ENCODE measurements around the gene LYRM1. TPM values are rescaled to one million over a fixed set of nuclear protein-coding genes. Genes with fewer than 3 reads are reported as not detected.
"Not testable (repeated sequence)": the region's sequence is repeated elsewhere in the genome, so short reads cannot be mapped to it uniquely, and the experiment has no call there.

LYRM1 gene
- total RNA-seq, result 71.5 TPM
- long read RNA-seq, transcript LYRM1-203 (3 exons, 1,399 nt), result minor isoform, 7 of 96 reads
- long read RNA-seq, transcript LYRM1-204 (4 exons, 1,558 nt), result major isoform, 33 of 96 reads
- long read RNA-seq, transcript LYRM1-208 (4 exons, 460 nt), result minor isoform, 22 of 96 reads
- long read RNA-seq, partial matches to known transcripts, result 5 of 96 reads
- long read RNA-seq, other reads (novel, unspliced or antisense), result 24 of 96 reads

DNA sequence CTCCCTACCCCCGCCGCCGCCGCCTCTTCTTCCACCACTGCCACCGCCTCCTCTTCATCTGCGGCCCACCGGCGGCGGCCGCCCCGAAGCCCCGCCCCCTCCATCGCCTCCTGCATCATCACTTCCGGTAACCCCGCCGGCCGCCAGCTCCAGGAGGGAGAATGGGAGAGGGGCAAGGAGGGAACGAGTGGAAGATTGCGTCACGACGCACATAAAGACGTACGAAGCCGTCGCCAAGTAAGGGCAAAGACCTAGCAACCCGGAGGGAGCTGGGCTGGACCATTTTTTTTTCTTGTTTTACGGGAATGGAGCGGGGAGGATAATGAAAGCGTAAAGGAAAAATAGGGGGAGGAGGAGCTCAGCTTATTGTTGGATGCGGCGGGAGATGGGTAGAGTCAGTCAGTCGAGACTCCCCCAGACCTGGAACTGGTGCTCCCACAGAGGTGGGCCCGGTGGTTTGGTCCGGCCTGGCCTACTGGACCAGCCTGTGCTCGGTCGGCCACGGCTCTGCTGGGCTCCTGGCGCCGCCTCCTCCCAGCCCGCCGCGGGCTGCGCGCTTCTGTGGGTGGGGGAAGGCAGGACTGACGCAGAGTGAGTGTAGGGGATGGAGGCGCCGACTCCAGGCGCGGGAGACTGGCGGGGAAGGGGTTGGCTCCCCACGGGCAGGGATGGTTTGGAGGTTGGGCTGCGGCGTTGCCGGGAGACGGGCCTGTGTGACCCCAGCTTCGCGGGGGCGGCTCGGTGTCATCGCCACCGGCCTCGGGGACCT lies at the start of gene LYRM1, which contains the start of gene DCUN1D3:
Gene LYRM1, plus strand, starts transcription at position 473 of the 769 bp plus-strand sequence. CDS start 14,785 bp downstream, outside the sequence.
Gene DCUN1D3, minus strand, starts transcription at position 60 of the 769 bp plus-strand sequence. CDS start 37,820 bp downstream, outside the sequence.
- DNase-seq, result peak; percentile 98
- intact Hi-C loops (cut with micrococcal nuclease), result loop anchor here (10.0 kb wide), 1 partner anchor 46 kb away; no protein-coding TSS in a partner anchor
- ATAC-seq, result peak; percentile 93

DNA sequence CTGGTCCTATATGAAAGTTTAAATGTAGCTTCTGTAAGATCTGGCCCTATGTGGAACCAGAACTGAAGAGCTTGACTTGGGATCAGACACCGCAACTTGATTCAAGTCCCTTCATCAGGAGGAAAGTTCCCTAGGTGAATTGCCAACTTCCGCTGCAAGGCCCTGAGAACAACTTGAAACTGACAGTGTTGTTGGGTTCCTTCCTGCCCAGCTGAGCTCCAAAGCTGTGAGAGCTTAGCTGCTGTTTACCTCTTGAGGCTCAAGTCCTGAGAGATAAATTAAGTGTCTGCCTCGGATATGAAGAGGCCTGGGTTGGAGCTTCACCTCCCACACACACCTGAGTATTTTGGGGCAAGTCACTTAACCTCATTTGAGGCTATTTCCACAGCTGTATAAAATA lies 49.6 kb upstream of the LYRM1 start:
- intact Hi-C loops (cut with micrococcal nuclease), result loop anchor here (10.0 kb wide), 1 partner anchor 54 kb away; the partner anchor contains the start of genes DCUN1D3 and LYRM1
- no peak for DNase-seq
- peak; percentile 41 for ATAC-seq

GRCh38 chr16:20851601-20852000 lies 49.0 kb upstream of the LYRM1 start:
- DNase-seq (peak; percentile 88), ATAC-seq (peak; percentile 95)
- intact Hi-C loops (cut with micrococcal nuclease), result loop anchor here (10.0 kb wide), 1 partner anchor 53 kb away; the partner anchor contains the start of genes DCUN1D3 and LYRM1

DNA sequence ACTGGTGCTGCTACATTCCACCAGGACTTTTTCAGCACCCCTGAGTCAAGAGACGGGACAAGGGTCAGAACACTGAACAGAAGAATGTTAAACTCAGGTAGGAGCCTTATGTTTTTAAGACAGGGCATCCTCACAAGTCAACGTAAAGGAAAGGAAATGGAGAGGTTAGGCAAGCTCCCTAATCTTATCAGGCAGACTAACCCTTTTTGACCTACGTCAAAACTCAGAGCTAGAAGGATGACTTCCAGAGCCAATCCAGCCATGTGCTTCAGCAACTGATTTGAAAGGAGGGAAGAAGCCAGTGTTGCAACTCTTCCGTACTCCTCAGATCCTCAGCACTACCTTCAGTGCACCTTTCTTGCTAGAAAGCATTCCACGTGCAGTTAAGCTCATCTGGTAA lies 47.4 kb upstream of the LYRM1 start:
- ATAC-seq, result peak; percentile 3
- DNase-seq, result no peak
- intact Hi-C loops (cut with micrococcal nuclease), result loop anchor here (10.0 kb wide), 1 partner anchor 52 kb away; the partner anchor contains the start of genes DCUN1D3 and LYRM1

DNA sequence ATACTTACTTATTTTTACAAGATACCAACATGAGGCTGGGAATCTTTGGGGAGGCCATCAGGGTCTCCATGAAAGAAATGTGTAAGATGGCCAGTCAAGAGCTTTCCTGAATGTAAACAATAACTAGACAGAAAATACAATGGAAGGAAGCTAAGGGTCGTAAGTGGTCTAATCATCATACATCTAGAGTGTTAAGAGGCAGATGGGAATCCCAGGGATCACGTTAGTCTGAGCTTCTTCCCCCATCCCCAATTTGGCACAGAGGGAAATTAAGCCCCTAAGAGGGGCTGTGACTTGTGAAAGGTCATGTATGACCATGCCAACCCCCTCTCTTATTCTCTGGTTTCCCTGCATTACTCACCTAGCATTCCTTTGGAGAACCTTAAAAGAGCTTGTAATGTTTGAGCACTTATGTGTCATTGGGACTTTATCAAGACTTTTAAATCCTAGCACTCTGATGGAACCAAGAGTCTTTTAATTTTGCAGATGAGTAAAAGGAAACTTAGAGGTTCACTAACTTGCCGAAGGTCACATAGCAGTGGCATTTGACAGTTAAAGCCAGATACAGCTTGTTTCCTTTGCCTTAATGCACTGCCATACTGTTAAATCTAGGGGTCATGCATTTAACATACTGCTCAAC lies 46.5 kb upstream of the LYRM1 start:
- no peak for DNase-seq
- ATAC-seq, result no peak

GRCh38 chr16:20854963-20855362 lies 45.6 kb upstream of the LYRM1 start:
- DNase-seq (no peak), ATAC-seq (no peak)
- intact Hi-C loops (cut with micrococcal nuclease), result loop anchor here (10.0 kb wide), 1 partner anchor 50 kb away; the partner anchor contains the start of genes DCUN1D3 and LYRM1

More for the DNA sequence above, 46.5 kb upstream of the LYRM1 start:
- intact Hi-C loops (cut with micrococcal nuclease), result loop anchor here (10.0 kb wide), 1 partner anchor 51 kb away; the partner anchor contains the start of genes DCUN1D3 and LYRM1

DNA sequence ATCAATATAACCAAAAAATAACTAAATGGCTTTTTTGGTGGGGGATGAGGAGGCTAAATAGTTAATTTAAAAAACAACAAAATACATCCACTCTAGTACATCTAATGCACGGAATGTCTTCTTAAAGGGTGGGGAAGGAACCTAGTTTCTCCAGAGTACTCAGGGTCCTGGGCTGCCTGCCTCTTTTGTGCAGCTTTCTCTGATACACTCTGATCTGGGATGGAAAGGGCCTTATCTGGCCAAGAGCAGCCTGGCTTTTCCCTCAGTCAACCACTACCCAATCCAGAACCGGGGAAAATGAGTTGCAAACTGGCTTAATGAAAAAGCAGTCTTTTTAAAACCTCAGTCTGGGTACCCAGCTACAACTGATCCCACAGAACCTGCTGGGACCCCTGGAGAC lies 43.3 kb upstream of the LYRM1 start:
- intact Hi-C loops (cut with micrococcal nuclease), result loop anchor here (10.0 kb wide), 1 partner anchor 48 kb away; the partner anchor contains the start of genes DCUN1D3 and LYRM1
- no peak for DNase-seq
- peak; percentile 17 for ATAC-seq

DNA sequence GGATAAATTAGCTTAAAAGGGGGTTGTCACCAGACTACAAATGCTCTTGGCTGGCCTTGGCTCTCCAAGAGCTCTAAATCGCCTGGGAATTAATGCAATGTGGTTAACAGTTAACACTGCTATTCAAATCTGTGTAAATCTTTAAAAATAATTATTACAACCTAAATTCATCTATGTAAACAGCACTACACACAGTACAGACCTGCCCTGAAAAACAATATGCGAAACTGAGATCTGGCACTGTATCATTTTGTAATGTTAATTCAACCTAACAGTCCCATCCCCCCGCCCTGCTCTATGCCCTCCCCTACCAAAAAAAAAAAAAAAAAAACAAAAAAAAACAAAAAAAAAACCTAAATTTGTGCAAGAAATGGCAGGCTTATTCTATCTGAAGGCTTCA lies 41.3 kb upstream of the LYRM1 start:
- ATAC-seq, result no peak
- intact Hi-C loops (cut with micrococcal nuclease), result loop anchor here (10.0 kb wide), 1 partner anchor 46 kb away; the partner anchor contains the start of genes DCUN1D3 and LYRM1

DNA sequence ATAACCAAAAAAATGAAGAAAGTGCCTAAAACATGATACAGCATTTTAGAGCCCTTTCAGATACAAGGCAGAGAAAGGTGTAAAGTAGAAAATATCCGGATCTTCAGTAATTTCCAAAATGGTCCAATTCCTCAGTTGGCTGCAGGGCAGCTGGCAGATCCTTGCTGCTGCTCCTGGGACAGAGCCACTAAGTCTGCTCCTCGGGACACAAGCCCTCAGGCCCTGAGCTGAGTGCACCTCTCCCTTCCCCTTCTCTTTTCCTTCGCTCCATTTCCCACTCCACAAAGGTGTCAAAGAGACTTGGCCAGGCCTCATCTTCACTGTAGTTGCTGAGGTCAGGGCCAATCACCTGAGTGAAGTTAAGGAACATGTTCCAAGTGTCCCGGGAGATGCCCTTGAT lies 40.9 kb upstream of the LYRM1 start:
- DNase-seq (no peak), ATAC-seq (peak; percentile 57)
- intact Hi-C loops (cut with micrococcal nuclease), result loop anchor here (10.0 kb wide), 1 partner anchor 45 kb away; the partner anchor contains the start of genes DCUN1D3 and LYRM1

More for the DNA sequence above, 41.3 kb upstream of the LYRM1 start:
- DNase-seq, result no peak

DNA sequence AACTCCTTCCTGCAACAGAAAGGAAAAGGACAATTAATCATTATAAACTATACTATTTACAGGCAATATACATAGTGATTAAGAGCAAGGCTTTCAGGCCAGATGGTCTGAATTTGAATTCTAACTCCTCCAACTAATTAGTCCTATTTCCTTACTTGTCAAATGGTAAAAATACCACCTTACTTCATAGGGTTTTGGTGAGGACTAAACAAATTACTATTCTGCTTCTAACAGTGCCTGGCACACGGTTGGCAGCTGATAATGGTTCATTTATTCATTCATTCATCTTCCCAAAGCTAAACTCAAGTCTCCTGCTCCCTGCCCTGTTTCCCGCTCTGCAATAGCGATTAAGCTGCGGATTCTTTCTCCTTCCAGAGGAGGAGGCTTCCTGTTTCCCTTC lies 40.2 kb upstream of the LYRM1 start:
- no peak for DNase-seq
- intact Hi-C loops (cut with micrococcal nuclease), result no loop called here
- no peak for ATAC-seq

DNA sequence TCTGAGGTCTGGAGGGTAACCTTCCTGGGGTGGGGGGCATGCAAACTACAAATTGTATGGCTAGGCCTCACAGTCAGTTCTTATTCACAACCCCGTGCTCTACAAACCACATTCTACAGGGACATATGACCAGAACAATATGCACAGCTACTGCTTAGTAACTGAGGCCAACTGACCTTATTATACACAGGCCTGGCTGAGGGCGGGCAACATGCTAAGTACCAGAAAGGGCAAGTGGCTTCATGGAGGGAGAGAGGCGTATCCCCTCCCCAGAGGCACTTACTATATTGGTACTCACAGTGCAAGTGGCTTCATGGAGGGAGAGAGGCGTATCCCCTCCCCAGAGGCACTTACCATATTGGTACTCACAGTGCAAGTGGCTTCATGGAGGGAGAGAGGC lies 39.6 kb upstream of the LYRM1 start:
- DNase-seq; ATAC-seq; intact Hi-C loops (cut with micrococcal nuclease): not testable (repeated sequence)

DNA sequence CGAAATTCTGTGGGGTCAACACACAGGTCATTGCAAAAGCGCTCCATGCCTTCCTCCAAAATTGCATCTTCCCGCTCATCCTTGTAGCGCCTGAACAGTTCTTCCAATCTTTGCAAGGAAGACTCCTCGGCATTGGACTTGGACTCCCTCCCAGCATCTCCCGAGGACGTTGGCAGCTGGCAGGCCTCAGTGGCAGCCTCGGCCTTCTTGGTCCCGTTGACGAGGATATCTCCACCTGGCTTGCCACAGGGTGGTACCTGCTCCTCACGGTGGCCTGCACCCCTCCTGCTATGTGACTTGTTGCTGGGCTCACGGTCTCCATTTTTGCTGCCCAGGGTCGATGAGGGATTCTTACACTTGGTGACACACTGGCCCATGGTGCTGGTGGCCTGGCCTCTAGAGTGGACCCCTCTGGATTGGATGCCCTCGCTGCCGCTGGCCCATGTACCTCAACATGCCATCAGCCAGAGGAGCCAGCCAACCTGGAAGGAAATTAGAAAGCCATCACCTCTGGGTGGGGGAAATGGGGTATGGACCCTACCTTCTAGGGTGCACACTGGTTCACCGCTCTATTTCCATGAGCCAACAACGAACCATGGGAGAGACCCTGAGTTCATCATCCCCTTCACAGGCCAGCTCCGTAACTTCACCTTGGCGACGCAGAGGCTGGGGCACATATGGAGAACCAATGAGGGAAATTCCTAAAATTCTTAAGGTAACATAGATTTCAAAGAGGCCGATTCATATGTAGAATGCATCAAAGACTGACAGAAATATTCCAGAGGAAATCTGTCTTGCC lies 38.2 kb upstream of the LYRM1 start:
- intact Hi-C loops (cut with micrococcal nuclease), result no loop called here
- DNase-seq (no peak), ATAC-seq (no peak)

DNA sequence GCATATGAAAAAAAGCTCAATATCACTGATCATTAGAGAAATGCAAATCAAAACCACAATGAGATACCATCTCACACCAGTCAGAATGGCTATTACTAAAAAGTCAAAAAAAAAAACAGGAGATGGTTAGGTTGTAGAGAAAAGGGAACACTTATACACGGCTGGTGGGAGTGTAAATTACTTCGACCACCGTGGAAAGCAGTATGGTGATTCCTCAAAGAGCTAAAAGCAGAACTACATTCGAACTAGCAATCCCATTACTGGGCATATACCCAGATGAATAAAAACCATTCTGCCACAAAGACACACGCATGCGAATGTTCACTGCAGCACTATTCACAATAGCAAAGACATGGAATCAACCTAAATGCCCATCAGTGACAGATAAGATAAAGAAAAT lies 36.2 kb upstream of the LYRM1 start:
- intact Hi-C loops (cut with micrococcal nuclease); DNase-seq; ATAC-seq: not testable (repeated sequence)

DNA sequence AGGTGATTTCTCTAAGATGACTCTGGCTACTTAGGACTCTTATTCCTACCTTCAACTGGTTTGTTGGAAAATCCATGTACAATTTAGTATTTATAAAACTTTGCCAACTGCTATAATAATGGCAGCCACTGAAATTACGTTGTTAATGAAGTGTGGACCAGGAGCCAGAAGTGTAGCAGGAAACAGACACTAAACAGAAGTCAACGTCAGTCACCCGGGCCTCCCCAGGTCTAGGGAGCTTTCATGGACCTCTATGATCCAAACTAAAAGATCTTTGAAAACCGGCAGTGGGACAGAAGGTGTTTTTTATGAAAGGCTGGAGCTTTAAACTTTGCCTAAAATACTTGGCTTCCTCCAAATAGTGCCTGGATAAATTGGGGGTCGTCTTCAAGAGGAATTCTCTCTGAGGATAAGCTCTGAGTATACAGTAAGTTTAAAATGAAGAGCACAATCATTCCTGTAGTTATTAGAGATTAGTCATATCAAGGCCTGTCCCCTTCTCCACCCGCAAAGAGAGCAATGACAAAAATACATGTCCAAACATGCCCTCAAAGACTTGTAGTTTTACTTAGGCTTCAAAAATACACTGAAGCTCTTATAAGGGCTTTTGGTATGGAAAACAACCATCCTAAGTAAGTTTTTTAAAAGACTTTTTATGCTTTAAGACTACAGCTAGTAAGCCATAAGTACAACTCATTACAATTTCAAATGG lies 35.0 kb upstream of the LYRM1 start:
- ATAC-seq, result no peak
- DNase-seq, result no peak
- intact Hi-C loops (cut with micrococcal nuclease), result no loop called here

GRCh38 chr16:20866145-20866772 lies 34.3 kb upstream of the LYRM1 start:
- ATAC-seq (peak; percentile 24), DNase-seq (peak; percentile 42)
- intact Hi-C loops (cut with micrococcal nuclease), result no loop called here

DNA sequence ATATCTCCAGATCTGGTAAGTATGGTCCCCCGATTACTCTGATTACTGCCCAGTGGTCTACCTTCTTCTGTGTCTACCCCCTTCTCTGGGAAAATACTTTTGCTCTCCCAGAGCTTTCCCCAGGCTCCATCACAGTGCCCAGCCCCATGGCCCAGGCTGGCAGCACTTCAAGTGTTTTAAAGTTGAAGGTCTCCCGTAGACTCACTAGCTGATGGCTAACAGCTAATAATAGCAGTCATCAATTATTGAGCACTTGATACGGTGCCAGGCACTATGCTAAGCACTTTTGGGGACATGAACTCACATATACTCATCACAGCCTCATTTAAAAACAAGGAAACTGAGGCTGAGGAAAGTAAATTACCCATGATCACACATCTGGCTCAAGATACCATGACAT lies 33.8 kb upstream of the LYRM1 start:
- intact Hi-C loops (cut with micrococcal nuclease), result no loop called here
- ATAC-seq (peak; percentile 62), DNase-seq (peak; percentile 49)

DNA sequence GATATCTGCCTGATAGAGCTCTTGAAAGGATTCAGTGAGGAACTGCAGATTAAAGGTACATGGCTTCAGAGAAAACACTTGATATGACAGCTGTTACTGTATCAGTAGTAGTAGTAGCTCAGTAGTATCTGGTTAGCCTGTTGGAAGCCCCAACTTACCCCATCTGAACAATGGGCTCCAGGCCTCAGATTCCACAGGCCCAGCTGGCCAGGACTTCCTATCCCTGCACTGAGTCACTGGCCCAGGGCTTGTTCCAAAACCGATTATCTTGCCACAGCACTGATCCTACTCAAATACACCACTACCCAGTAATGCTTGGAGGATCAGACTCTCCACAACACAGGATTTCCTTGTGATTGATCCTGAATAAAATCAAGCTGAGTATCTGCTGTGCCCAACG lies 33.0 kb upstream of the LYRM1 start:
- no peak for DNase-seq
- intact Hi-C loops (cut with micrococcal nuclease), result no loop called here
- peak; percentile 6 for ATAC-seq
